K562 (cell line): ENCODE data around the gene GPR39. TPM values are rescaled to one million over a fixed set of nuclear protein-coding genes. Genes with fewer than 3 reads are reported as not detected.

Experiments
- ATAC-seq: fragments of 200-7000 bp; cut with Tn5 transposase; 3 replicates; pipeline ENCODE4 v1.9.1; 2020; ENCODE audit warnings: moderate library complexity
- BruUV-seq: library from RNA; stranded (reverse); fragments of 400-500 nt; replicated peaks from 2 replicates; lab custom pipeline; 2021; lab: Mats Ljungman, UMichigan
- CTCF ChIA-PET: fragments of 300-600 bp; formaldehyde crosslinking; extraction: SDS; loops from one replicate; lab custom pipeline; 2021; ENCODE audit warnings: low intra/inter-chr PET ratio; lab: Yijun Ruan, JAX
- POLR2A ChIA-PET: fragments of 300-600, 350-650 bp; sonication (Branson Sonifier 250); formaldehyde crosslinking; extraction: SDS; loops from one replicate; lab custom pipeline; 2021; ENCODE audit warnings: antibody characterized with exemption, inconsistent platforms; lab: Yijun Ruan, JAX
- DNase-seq, 4 experiments: peaks; one replicate each; pipeline versions ENCODE4 v3.0.0 to v3.0.0-alpha.2; 2011 to 2018; ENCODE audit warnings: low spot score in 3 of 4, mixed read lengths in 3 of 4; ENCODE audit errors: extremely low read depth in 1 of 4
- FAIRE-seq: peaks from 2 replicates; lab custom pipeline; 2011; peaks lifted over from hg19 to GRCh38; lab: Jason Lieb, UNC
- H2AFZ ChIP-seq: 2 replicates; pipeline ENCODE4 v1.6.0; 2011; ENCODE audit warnings: low read depth, low read length, control low read depth, inconsistent platforms
- H3K27ac ChIP-seq: fragments of 200-600 bp; 3 replicates; pipeline ENCODE4 v1.8.0; 2011; ENCODE audit warnings: low read depth, mild to moderate bottlenecking, control low read depth, inconsistent platforms, low read length, moderate library complexity, mixed read lengths; ENCODE audit errors: extremely low read depth
- H3K27me3 ChIP-seq, 2 experiments: fragments of 300-600 bp in 1 of 2; 2 replicates in 1 of 2; 3 replicates in 1 of 2; pipeline versions ENCODE4 v1.6.0 to v1.8.0; 2011; ENCODE audit warnings: inconsistent platforms in 2 of 2, low read length in 2 of 2, mild to moderate bottlenecking in 1 of 2, mixed read lengths in 1 of 2, moderate library complexity in 1 of 2; ENCODE audit not compliant: control insufficient read depth in 2 of 2, insufficient read depth in 2 of 2
- H3K36me3 ChIP-seq: fragments of 300-600 bp; 3 replicates; pipeline ENCODE4 v1.8.0; 2011; ENCODE audit warnings: mild to moderate bottlenecking, low read length, inconsistent platforms; ENCODE audit not compliant: control insufficient read depth, insufficient read depth
- H3K4me1 ChIP-seq, 2 experiments: fragments of 200-600 bp in 1 of 2; replicated peaks in 1 of 2; 2 replicates in 1 of 2; 3 replicates in 1 of 2; pipeline versions ENCODE4 v1.5.1 to v1.8.0; 2011; ENCODE audit warnings: inconsistent platforms in 2 of 2, low read length in 2 of 2, mild to moderate bottlenecking in 1 of 2, mixed read lengths in 1 of 2, moderate library complexity in 1 of 2; ENCODE audit not compliant: control insufficient read depth in 2 of 2, insufficient read depth in 2 of 2
- H3K4me2 ChIP-seq: 2 replicates; pipeline ENCODE4 v1.6.1; 2011; ENCODE audit warnings: low read length, control low read depth, inconsistent platforms, mixed read lengths; ENCODE audit not compliant: insufficient read depth
- H3K4me3 ChIP-seq: fragments of 200-600 bp; sonication (generic), shearing (Covaris generic); 2 replicates; pipeline ENCODE4 v1.5.1; 2016; ENCODE audit warnings: control low read depth, inconsistent platforms
- H3K79me2 ChIP-seq: fragments of 200-600 bp; 3 replicates; pipeline ENCODE4 v1.8.0; 2011; ENCODE audit warnings: low read length, inconsistent platforms; ENCODE audit not compliant: control insufficient read depth, insufficient read depth
- H3K9ac ChIP-seq, 2 experiments: 2 replicates each; pipeline versions ENCODE4 v1.6.0 to v1.6.1; 2011; ENCODE audit warnings: low read depth in 2 of 2, low read length in 2 of 2, control low read depth in 1 of 2, inconsistent platforms in 1 of 2, mild to moderate bottlenecking in 1 of 2, mixed read lengths in 1 of 2; ENCODE audit not compliant: insufficient read depth in 1 of 2
- H3K9me1 ChIP-seq: one replicate; pipeline ENCODE4 v1.6.0; 2011; ENCODE audit warnings: inconsistent platforms, mild to moderate bottlenecking, low read length, moderate library complexity; ENCODE audit not compliant: control insufficient read depth, insufficient read depth
- H3K9me3 ChIP-seq: replicated peaks from 2 replicates; pipeline ENCODE4 v1.5.1; 2011; ENCODE audit warnings: low read depth, low read length, inconsistent platforms; ENCODE audit not compliant: control insufficient read depth, insufficient read depth
- H4K20me1 ChIP-seq: replicated peaks from 2 replicates; pipeline ENCODE4 v1.6.1; 2011; ENCODE audit warnings: low read length, inconsistent platforms, mixed read lengths; ENCODE audit not compliant: control insufficient read depth, insufficient read depth
- SUPT5H ChIP-seq: fragments of 450-650 bp; IDR thresholded peaks from 2 replicates; pipeline ENCODE4 v1.6.1; 2016
- whole genome bisulfite sequencing: fragments of 100-300 bp; shearing (Covaris generic); methylation state at CpG from one replicate; pipeline ENCODE4 v1.1.6; 2016; ENCODE audit warnings: low coverage, mixed read lengths; ENCODE audit not compliant: insufficient coverage; ENCODE audit errors: missing lambda C conversion rate; 5-methylcytosine and 5-hydroxymethylcytosine counted together
- in situ Hi-C: fragments of 300-500 bp; cut with MboI; formaldehyde crosslinking; loops from 4 replicates; pipeline ENCODE4 v1.15.0; 2018; ENCODE audit warnings: inconsistent platforms, mixed read lengths
- intact Hi-C: fragments of 100-400 bp; cut with micrococcal nuclease; formaldehyde crosslinking; loops from 2 replicates; pipeline ENCODE4 v1.14.2; 2022
- polyA plus RNA-seq, 8 experiments: library from polyadenylated mRNA; depleted of rRNA in 4 of 8; stranded (reverse) in 5 of 8; unstranded in 3 of 8; fragments of >200 nt; fragmentation: Nextera tagmentation in 2 of 8; fragmentation: Illumina TruSeq in 1 of 8; extraction: Ambion mirVana in 2 of 8; extraction: Trizol in 1 of 8; gene quantifications; 2 replicates each; pipeline versions ENCODE4 v1.2.1 to v1.2.3, GENCODE V29; 2011 to 2014; ENCODE audit warnings: inconsistent platforms in 1 of 8, missing spikeins in 1 of 8
- total RNA-seq, 7 experiments: library from RNA; depleted of rRNA in 6 of 7; stranded (reverse); fragments of >200 nt in 6 of 7; fragmentation: Illumina TruSeq in 2 of 7; extraction: Trizol in 2 of 7; gene quantifications; 2 replicates each; pipeline versions ENCODE4 v1.2.1 to v1.2.3, GENCODE V29; 2011 to 2021; ENCODE audit warnings: low replicate concordance in 1 of 7
- TF ChIP-seq, protein P1 (sequence below): fragments of 450-650 bp; IDR thresholded peaks from 2 replicates; pipeline ENCODE4 v1.6.1; 2018; ENCODE audit not compliant: partially characterized antibody

GPR39 gene
- total and polyA plus RNA-seq, 9 of the 15 experiments (the other 6 are each of a cell fraction or from before 2014, with no cell fraction given), result 0.04 TPM; not detected in 8

DNA sequence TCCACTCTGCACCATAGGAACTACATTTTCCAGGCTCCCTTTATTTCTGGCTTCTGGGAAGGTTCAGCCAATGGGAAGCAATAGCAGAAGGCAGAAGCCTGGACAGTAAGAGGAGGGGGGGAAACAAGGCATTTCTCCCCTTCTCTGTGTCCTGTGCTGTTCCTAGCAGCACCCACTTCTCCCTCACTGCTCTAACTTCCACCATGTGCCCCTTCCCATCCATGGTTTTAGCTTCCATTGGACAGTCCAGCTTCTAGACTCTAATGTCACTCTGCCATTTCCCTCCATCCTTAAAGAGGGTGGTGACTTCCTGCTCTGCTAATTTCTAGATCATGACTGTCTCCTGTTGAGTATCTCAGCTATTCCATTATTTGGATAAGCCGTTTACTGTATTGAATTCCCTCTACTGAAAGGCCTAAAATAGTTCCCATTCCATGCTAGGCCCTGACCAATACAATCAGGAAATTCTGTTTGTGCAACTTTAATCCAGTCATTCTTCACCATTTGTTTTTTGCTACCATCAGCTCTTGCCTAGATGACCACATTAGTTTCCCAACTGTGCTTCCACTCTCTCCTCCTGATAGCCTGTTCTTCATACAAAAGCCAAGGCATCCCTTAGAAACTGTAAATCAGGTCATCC lies 274.2 kb downstream of the GPR39 start:
- ATAC-seq (no peak), DNase-seq (no peak)
- intact Hi-C loops, result no loop called here

More for the DNA sequence above, 274.2 kb downstream of the GPR39 start:
- H3K9me3 ChIP-seq, result no peaks in the 10 kb centered on the region
- TF ChIP-seq, protein P1, sequence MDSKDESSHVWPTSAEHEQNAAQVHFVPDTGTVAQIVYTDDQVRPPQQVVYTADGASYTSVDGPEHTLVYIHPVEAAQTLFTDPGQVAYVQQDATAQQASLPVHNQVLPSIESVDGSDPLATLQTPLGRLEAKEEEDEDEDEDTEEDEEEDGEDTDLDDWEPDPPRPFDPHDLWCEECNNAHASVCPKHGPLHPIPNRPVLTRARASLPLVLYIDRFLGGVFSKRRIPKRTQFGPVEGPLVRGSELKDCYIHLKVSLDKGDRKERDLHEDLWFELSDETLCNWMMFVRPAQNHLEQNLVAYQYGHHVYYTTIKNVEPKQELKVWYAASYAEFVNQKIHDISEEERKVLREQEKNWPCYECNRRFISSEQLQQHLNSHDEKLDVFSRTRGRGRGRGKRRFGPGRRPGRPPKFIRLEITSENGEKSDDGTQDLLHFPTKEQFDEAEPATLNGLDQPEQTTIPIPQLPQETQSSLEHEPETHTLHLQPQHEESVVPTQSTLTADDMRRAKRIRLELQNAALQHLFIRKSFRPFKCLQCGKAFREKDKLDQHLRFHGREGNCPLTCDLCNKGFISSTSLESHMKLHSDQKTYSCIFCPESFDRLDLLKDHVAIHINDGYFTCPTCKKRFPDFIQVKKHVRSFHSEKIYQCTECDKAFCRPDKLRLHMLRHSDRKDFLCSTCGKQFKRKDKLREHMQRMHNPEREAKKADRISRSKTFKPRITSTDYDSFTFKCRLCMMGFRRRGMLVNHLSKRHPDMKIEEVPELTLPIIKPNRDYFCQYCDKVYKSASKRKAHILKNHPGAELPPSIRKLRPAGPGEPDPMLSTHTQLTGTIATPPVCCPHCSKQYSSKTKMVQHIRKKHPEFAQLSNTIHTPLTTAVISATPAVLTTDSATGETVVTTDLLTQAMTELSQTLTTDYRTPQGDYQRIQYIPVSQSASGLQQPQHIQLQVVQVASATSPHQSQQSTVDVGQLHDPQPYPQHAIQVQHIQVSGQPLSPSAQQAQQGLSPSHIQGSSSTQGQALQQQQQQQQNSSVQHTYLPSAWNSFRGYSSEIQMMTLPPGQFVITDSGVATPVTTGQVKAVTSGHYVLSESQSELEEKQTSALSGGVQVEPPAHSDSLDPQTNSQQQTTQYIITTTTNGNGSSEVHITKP, result peak; percentile 45
- TF ChIP-seq SUPT5H, result no peak
- ChIA-PET POLR2A (interaction anchor here (0.7 kb wide), 1 partner anchor 13 kb away, joined by 3 read pairs; no protein-coding TSS in a partner anchor), CTCF (no interaction called here)
- in situ Hi-C loops, result no loop called here
- H3K9ac ChIP-seq, result no peak overlapping the region
- FAIRE-seq, result no peak
- no peaks in the 10 kb centered on the region for H3K9me1 ChIP-seq
- no peaks in the 10 kb centered on the region for H3K79me2 ChIP-seq
- no peaks in the 10 kb centered on the region for H3K4me1 ChIP-seq
- H3K27ac ChIP-seq, result no peak overlapping the region
- H3K4me2 ChIP-seq, result no peak overlapping the region
- no TSS peak for BruUV-seq
- no peaks in the 10 kb centered on the region for H3K36me3 ChIP-seq
- 0% methylated on average over 1 of the region's 1 CpG for WGBS
- H3K4me3 ChIP-seq, result no peak overlapping the region
- H4K20me1 ChIP-seq, result no peaks in the 10 kb centered on the region
- no peaks in the 10 kb centered on the region for H3K27me3 ChIP-seq
- H2AFZ ChIP-seq, result no peak overlapping the region
